NCI-H526 treated with DMSO at 0.1 percent for 48 hours (cell line): ENCODE results near the gene TMEM242.
"Not testable (repeated sequence)": the region's sequence is repeated elsewhere in the genome, so short reads cannot be mapped to it uniquely, and the experiment has no call there.

Experiments
- DNase-seq: peaks from one replicate; lab custom pipeline; 2025; lab: John Stamatoyannopoulos, UW

The TMEM242 gene

DNA sequence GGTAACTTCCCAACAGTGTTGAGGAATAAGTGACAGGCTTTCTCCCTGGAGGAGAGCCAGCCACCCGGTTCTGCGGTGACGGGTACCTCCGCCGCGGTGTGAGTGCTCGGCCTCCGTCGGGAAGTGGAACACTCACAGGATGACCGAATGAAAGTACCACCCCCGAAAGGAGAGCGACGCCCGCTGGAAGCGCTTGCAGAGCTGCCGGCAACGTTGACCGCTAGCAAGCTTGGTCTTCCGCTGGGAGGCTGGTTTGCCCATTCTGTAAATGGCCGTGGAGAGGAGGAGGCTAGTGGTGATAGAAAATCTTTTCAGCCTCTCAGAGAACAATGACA lies 614 bp upstream of the TMEM242 start:
- DNase-seq = no peak

DNA sequence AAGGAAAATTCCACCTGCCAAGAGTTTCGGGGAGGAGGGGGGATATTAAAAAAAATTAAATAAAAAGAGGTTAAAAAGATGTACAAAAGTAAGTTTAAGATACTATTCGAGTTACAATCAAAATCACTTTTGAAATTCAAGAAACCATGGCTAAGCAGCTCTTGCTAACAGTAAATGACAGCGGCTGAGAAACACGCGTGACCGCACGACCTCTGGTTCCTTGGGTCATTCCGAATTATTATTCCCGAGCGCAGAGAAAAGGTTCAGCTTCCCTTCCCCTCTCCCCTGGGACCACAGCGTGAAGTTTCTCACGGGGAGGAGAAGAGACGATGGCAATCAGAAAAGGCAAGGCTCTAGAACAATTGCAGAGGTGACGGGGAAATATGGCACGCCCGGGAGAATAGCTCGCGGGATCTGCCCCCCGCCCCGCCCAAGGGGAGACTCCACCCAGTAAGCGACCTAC lies 496 bp downstream of the TMEM242 start:
- no peak for DNase-seq

DNA sequence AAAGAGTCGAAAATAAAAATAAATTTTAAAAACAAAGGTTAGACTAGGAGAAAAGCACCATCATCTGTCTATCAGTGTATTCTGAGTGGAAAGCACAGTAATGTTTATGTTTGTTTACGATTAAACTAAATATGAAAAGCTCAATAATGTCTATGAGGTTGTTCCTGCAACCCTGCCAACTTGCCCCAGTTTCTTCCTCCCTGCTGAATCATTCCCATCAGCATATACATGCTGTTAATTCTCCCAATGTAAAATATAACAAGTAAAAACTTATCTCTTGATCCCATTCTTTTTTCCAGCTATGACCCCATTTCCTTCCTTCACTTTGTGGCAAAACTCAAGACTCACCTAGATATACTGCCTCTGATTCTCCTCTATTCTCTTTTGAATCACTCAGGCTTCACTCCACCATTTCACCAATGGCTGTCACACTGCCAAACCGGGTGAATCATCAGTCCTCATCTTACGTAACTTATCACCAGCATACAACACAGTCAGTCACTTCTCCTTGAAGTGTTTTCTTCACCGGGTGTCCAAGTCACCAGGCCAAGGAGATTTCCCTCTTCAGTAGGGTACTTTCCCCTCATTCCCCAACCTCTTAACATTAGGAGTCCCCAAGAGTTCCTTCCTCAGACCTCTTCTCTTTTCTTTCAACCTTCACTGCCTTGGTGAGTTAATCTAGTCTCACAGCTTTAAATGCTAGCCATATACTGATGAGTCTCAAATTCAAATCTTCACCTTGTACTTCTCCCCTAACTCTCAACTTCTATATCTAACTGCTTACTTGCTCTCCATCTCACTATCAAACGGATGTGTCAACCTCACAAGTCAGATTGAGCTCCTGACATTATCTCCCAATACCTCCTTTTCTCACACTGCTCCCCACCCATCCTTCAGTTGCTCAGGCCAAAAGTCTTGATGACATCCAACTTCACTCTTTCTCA lies 6.2 kb downstream of the TMEM242 start:
- DNase-seq = no peak

DNA sequence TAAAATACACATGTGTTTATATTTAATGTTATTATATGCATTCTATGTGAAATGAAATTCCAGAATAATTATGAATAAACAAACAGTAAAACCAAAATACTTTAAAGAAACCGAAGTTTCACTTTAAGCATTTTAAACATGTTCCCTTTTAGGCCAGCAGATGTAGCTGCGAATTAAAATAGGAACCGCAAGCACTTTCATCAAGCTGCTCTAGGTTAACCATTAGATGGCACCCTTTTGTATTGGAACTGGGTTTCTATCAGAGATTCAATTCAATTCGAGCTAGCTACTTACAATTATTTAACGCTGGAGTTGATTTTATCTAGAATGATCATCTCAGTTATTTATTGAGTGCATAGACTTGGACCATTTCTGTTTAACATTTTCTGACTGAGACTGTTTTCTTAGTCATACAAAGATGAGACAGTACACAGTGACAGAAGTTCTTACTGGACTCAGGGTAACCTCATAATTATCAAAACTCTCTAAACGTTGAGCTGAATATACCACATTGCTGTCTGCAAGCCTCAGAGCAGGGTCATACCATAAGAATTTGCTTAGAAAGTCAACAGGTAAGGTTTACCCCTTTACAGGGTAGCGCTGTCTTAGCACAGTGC lies 8.5 kb downstream of the TMEM242 start:
- DNase-seq = no peak

DNA sequence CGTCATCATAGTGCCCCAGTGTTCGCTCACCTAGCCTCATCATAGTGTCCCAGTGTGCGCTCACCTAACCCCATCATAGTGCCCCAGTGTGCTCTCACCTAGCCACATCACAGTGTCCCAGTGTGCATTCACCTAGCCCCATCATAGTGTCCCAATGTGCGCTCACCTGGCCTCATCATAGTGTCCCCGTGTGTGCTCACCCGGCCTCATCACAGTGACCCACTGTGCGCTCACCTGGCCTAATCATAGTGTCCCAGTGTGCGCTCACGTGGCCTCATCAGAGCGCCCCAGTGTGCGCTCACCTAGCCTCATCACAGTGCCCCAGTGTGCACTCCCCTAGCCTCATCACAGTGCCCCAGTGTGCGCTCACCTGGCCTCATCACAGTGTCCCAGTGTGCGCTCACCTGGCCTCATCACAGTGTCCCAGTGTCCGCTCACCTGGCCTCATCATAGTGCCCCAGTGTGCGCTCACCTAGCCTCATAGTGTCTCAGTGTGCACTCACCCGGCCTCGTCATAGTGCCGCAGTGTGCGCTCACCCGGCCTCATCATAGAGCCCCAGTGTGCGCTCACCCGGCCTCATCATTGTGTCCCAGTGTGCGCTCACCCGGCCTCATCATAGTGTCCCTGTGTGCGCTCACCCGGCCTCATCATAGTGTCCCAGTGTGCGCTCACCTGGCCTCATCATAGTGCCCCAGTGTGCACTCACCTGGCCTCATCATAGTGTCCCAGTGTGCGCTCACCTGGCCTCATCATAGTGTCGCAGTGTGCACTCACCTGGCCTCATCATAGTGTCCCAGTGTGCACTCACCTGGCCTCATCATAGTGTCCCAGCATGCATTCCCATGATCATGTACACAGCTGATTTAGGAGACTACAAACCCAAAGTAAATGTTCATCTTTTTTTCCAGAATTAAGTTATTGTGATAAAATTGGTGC lies 9.5 kb downstream of the TMEM242 start:
- DNase-seq = no peak

DNA sequence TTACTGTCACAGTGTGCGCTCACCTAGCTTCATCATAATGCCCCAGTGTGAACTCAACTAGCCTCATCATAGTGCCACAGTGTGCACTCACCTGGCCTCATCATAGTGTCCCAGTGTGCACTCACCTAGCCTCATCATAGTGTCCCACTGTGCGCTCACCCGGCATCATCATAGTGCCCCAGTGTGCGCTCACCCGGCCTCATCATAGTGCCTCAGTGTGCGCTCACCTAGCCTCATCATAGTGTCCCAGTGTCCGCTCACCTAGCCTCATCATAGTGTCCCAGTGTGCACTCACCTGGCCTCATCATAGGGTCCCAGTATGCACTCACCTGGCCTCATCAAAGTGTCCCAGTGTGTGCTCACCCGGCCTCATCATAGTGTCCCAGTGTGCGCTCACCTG lies 10.6 kb downstream of the TMEM242 start:
- DNase-seq = no peak

DNA sequence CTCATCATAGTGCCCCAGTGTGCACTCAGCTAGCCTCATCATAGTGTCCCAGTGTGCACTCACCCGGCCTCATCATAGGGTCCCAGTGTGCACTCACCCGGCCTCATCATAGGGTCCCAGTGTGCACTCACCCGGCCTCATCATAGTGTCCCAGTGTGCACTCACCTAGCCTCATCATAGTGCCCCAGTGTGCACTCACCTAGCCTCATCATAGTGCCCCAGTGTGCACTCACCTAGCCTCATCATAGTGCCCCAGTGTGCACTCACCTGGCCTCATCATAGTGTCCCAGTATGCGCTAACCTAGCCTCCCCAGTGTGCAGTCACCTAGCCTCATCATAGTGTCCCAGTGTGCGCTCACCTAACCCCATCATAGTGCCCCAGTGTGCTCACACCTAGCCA lies 12.6 kb downstream of the TMEM242 start:
- DNase-seq = not testable (repeated sequence)

DNA sequence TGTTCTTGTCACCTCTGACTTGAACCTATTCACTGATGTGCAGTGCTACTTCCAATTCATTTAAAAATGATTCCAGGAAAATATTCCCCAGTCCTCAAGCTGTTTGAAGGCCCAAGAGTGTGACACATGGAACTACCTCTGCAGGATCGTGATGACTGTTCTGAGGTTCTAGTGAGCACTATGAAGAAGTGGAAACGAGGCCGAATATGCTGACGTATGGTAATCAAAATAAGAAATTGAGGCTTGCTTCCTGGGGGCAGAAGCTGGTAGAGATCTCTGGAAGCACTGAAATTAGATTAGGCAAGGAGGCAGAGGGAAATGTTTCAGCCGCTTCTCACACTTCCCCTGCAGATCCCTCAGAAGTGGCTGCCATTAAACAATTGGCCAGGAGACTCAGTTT lies 15.7 kb downstream of the TMEM242 start:
- no peak for DNase-seq

DNA sequence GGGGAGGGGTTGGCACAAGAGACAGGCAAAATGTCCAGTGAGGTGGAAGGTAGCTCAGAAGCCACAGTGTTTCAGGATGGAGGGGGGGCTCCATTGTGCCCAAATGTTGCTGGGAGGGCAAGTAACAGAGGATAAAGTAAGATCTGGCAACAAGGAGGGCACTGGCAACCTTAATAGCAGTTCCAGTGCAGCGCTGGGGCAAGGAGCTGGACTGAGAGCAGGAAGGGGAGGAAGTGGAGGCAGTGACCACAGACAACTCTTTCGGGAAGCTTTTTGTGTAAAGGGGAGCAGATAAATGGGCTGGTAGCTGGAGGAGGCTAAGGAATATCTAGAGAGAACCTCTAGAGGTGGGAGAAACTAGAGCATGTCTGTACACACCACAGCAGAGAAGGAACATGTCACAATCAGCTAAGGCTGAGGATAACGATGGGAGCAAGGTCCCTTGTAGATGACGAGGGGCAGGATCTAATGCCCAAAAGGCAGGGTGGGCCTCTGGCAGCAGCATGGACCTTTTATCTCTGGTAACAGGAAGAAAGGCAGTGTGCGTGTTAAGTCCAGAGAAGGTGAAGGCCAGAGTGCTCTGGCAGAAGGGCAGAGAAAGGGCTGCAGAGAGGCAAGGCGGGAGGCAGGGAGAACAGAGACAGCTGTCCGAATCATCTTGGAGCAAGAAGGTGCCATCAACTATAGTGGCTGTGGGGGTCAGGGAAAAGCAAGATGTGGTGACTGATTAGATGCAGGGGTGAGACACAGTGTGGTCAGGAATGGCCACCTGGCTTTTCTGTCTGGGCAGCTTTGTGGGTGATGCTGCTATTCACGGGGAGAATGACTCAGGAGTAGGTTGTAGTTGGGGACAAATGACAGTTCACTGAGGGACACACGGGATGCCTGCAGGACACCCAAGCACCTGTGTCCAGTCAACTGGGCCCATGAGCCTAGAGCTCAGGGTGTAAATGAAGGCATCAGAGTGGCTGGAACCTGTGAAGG lies 17.4 kb downstream of the TMEM242 start:
- DNase-seq = no peak

DNA sequence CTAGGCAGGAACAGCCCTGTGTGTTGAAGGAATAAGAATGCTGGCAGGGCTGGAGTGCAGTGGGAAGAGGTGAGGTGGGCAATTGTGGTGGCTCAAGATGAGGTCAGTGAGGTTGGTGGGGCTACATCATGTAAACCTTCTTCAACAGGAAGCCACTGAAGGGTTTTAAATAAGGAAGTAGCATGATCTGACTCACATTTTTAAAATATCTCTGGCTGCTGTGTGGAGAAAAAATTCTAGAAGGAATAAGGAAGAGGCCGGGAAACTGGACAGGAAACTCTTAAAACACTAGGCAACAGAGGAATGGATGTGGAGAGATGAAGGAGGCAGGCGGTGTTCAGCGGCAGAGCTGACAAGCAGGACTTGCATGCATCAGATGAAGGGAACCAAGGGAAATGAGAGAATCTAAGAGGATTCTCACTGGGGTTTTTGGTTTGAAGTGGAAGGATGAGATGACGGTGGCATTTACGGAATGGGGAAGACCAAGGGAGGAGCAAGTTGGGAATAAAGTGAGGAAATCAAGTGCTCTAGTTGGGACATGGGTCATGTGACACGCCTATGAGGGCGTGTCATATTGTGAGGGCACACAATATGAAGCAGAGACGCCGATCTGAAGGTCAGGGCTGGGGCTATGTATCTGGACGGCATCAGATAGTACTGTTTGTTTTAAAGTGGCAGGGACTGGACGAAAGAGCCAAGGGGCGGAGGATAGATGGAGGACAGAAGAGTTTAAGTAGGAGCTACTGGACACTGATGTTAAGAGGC lies 18.2 kb downstream of the TMEM242 start:
- DNase-seq = no peak

DNA sequence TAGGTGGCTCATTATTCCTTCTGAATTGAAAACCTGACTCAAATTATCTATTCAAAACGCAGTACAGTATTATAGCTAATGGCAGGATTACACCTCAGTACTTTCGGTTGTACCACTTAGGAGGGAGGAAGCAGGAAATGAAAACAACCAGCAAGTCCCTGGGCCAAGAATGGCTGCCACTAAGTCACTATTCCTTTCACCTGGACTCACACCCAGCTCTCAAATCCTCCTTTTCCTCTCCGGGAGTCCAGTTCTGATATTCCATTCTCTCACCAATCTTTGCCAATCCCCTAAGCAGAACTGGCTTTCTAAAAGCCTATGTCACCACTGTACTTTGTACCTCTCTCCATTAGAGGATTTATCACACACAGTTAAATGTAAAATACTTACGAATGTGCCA lies 20.6 kb downstream of the TMEM242 start:
- DNase-seq = peak; percentile 10

DNA sequence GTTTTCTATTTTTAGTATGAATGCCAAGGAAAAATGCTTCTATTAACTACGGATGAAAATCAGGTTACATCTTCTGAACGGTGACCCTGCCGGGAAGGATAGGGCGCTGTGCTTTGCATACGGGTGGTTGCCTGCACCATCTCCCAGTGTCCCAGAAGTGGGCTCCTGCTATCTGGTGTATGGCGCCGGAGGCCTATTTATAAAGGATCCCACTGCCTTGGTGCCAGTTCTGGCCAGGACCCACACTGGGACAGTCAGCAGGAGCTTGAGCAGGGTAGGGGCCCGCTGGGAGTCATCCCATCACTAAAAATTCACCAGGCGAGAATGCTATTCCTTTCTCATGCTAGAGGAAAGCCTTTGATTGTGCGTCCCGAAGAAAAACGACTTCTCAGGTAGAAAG lies 22.9 kb downstream of the TMEM242 start:
- no peak for DNase-seq

DNA sequence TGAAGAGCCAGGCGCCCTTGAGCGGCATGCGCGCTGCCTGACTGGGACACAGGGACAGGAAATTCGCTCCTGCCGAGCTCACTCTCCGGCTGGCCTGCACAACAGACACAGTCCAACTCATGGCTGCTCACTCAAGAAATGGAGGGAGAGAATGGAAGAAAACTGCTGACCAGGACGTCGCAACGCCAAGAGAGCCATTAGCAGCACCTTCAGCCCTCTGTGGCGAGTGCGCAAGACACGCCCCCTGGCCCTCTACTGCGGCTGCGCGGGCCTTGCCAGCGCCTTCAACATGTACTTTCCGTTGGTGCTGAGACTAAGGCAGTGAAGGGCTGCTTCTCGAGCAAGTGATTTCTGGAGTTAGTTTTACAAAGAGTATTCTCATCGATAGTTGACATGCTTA lies 23.3 kb downstream of the TMEM242 start:
- no peak for DNase-seq

DNA sequence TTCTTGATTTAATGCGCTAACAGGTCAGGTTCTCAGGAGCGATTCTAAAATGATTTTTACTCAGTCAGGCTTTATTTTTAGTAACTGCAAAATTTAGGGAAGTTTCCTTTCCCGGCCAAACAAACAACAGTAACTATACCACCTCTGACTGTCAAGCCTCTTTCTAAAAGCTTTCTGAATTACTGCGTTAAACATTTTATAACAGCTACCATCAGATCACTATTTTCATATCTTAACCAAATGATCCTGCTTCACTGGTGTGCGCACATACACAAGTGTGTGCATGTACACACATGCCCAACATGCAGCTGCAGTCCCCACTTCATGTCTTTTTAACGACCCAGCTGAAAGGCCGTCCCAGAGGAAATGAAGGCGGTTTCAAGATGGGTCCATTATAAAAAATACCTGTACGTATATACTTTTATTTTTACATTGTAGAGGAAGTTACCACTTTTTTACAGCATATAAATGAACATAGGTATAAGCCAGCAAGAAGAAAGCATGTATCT lies 25.0 kb downstream of the TMEM242 start:
- DNase-seq = peak; percentile 83

DNA sequence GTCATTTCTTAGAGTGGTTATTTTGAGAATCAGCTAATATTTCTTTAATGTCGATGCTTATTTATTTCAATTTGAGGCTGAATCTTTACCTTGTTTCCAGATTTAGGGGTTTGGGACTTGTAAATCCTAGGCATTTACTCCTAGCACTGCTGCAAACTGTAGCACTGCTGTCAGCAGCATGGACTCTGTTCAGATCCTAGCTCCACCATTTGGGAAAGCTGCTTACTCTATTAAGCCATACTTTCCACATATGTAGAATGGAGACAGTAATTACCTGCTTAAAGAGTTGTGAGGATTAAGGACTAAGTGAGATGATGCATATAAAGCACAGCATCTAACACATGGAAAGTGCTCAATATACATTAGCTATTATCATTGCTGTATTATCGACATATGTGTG lies 28.7 kb downstream of the TMEM242 start:
- DNase-seq = no peak

DNA sequence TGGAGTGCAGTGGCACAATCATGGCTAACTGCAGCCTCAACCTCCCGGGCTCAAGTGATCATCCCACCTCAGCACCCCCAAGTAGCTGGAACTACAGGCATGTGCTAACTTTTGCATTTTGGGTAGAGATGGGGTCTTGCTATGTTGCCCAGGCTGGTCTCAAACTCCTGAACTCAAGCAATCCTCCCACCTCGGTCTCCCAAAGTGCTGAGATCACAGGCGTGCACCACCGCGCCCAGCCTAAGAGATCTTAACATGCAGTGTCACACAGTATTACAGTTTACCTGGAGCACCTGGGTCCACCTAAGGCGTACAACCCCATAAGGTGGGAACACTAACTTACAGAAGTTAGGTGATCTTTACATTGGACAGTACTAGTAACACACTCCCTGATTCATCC lies 29.5 kb downstream of the TMEM242 start:
- no peak for DNase-seq

DNA sequence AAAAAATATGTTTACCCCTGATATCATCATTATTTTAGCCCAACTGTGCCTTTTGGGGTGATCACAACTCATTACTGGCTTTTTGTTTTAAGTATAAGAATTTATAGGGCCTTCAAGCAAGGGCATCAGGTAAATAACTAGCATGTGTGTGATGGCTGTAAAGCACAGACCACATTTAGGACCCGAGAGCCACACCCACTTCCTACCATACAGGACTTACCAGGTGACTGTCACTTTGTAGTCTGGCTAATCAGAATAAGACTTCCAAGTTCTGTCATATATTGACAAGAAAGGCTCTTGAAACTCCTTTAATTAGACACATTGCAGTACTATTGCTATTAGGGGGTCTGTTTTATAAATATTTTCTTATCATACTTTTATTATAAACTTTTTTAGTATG lies 31.1 kb downstream of the TMEM242 start:
- DNase-seq = no peak

DNA sequence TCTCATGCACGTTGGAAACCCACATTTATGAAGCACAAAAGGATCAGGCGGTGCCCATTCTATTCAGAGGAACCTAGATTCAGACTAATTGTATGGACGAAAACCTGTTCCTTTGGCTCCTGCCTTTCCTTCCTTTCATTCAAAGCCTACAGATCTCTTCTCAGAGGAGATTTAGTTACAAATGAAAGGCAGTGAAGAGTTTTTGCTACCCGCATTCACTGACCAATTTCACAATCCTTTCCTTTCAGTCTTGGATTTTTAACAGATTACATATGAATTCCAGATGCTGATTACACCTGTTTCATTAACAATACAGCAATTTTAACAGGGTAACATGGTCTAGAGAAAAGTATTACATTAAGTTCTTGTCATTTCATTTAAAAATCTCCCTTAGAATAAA lies 32.0 kb downstream of the TMEM242 start:
- DNase-seq = no peak

DNA sequence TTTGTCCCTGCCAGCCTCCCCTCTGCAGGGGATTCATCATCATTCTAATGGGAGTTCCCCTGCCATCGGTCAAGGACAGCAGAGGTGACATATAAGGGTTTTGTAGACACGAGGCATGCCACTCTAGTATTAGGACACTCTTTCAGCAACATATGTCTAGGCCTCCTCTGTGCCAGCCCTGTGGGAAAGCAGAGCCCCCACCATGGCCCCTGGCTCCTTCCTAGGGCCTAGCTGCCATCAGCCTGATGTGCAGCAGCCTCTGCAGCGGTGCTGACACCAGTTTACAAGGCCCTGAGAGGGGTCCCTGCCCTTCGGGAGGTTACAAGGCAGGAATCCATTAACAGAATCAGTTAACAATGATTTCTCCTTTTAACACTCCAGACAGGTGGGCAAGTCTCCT lies 32.5 kb downstream of the TMEM242 start:
- no peak for DNase-seq

DNA sequence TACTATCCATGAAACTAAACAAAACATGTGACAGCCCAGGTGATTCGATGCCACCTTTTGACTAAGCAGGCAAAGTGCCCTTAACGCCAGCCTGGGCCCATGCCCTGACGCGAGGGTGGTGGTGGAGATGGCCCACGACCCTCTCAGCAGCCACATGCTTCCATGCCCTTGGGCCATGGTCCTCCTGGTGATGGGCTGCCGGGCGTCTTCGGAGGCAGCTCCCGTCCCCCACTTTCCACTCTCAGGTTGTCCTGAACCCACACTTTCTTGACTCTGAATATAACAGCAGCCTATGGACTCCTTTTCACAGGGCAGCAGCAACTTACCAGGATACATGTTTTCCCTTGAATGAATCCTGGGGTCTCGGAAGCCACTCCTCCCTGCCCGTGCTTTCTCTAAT lies 33.6 kb downstream of the TMEM242 start:
- DNase-seq = no peak
